GM18867 (cell line): Measurements from ENCODE around the gene PRXL2A.
A peak's percentile ranks its signal among the peaks of the same experiment; 100 is the strongest.
"Not testable (repeated sequence)": the region's sequence is repeated elsewhere in the genome, so short reads cannot be mapped to it uniquely, and the experiment has no call there.

Experiments used
- ATAC-seq: cut with Tn5 transposase; IDR thresholded peaks from one replicate; pipeline ENCODE4 v1.9.1; 2021; ENCODE audit warnings: mild to moderate bottlenecking, moderate library complexity; ENCODE audit not compliant: unreplicated experiment

Gene PRXL2A

DNA sequence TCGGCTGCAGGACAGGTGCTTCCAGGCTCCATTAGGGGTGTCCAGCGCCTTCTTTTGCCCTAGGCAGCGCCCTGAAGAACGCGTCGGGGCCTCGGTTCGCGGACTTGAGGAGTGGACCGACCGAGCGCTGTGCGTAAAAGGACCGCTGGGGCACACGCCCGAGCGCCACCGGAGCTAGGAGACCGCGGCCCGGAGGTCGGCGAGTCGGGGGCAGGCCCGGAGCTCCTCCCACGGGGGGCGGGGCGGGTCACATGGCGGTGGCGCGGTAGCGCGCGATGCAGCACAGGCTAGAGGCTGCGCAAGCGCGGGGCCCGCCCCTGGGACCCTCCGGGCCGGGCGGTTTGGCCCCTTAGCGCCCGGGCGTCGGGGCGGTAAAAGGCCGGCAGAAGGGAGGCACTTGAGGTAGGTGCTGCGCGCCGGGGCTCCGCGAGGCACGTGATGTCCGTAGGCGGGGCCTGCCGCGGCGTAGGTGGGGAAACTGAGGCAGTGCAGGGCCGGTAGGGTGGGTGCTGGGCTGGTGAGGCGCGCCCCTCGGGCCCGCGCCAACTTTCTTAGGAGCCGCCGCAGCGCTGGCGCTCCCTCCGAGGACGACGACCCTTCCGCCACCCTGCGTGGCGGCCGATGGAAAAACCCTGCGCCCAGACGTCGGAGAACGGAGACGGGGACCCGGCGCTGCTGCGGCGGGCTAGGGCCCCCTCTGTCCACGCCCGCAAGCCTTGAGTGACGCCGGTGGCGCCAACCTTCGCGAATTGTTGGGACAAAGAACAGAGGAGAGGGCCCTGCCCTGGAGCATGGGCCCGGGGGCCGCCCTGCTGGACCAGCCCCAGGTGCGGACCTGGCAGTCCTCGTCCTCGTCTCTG lies at the start of gene PRXL2A:
Gene PRXL2A (plus strand): TSS at position 310 of the 860 bp plus-strand sequence. CDS start 11,917 bp downstream, outside the sequence.
- ATAC-seq: peak; percentile 98

GRCh38 chr10:80358925-80359324 lies 49.4 kb upstream of the PRXL2A start:
- ATAC-seq: not testable (repeated sequence)

- no peak for ATAC-seq
Measured at GRCh38 chr10:80359644-80360043, 48.7 kb upstream of the PRXL2A start.

GRCh38 chr10:80365510-80365909 lies 42.8 kb upstream of the PRXL2A start:
- ATAC-seq: no peak

GRCh38 chr10:80371467-80371866 lies 36.9 kb upstream of the PRXL2A start:
- ATAC-seq: no peak

DNA sequence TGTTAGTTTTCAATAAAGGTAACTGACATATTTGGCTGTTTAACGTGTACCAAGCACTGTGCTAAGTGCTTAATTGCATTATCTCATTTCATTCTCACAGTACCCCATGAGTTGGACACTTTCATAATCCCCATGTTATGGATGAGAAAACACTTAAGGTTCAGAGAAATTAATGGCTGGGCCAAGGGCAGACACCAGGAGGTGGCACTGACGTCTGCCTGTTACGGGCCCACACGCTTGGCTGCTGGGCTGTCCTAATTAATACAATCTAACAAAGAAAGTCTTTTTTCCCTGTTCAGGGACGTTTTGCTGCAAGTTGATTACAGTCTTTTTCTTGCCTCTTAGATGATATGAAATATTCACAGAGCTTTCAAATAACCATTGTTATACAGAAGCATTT lies 35.7 kb upstream of the PRXL2A start:
- no peak for ATAC-seq

GRCh38 chr10:80373502-80373901 lies 34.8 kb upstream of the PRXL2A start:
- no peak for ATAC-seq

DNA sequence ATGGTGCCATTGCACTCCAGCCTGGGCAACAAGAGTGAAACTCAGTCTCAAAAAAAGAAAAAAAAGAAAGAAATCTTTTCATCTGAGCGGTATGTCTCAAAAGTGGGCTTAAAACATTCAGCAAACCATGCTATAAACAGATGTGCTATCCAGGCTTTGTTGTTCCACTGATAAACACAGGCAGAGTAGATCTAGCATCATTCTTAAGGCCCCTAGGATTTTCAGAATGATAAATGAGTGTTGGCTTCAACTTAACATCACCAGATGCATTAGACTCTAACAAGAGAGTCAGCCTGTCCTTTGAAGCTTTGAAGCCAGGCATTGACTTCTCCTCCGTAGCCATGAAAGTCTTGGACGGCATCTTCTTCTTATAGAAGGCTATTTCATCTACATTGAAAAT lies 28.6 kb upstream of the PRXL2A start:
- no peak for ATAC-seq

DNA sequence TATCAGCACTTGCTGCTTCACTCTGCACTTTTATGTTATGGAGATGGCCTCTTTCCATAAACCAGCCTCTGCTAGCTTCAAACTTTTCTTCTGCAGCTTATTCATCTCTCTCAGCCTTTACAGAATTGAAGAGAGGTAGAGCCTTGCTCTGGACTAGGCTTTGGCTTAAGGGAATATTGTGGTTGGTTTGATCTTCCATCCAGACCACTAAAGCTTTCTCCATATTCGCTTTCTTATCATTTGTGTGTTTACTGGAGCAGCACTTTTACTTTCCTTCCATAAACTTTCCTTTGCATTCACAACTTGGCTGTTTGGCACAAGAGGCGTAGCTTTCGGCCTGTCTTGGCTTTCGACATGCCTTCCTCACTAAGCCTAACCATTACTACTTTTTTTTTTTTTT lies 28.2 kb upstream of the PRXL2A start:
- no peak for ATAC-seq

DNA sequence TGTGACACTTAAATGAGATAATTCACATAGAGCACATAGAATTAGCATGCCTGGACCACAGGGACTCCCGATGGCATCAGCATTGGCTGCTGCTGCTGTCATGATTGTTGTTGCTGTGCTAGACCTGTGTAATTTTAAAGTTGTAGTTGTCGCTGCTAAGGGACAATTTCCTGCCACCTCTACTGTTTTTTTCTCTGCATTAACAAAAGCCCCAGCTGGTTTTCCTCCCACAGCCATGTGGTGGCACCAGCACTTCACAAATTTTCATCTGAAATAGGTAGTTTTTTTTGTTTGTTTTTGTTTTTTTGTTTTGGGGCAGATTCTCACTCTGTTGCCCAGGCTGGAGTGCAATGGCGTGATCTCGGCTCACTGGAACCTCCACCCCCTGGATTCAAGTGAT lies 25.4 kb upstream of the PRXL2A start:
- ATAC-seq: peak; percentile 76

GRCh38 chr10:80390740-80391139 lies 17.6 kb upstream of the PRXL2A start:
- ATAC-seq: no peak

- no peak for ATAC-seq
Measured at GRCh38 chr10:80392250-80392649, 16.1 kb upstream of the PRXL2A start.

- ATAC-seq: no peak
Measured at GRCh38 chr10:80394358-80394916, 13.9 kb upstream of the PRXL2A start.

DNA sequence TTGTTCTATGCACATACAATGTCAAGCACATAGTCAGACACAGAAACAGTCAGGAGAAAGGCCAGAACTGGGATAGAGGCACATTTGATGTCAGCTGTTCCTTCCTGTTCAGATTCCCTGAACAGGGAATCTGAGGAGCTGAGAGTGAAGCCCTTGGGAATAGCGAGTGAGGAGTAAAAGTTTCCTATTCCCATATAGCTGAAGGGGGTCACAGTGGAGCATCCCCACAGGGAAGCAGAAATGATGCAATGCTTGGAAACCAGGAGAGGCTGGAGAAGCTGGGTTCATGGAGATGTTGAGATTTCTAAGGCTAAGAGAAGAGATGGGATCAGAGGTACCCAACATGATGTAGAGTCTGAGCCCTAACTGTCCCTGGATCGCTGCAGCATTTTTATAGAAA lies 11.3 kb upstream of the PRXL2A start:
- no peak for ATAC-seq

DNA sequence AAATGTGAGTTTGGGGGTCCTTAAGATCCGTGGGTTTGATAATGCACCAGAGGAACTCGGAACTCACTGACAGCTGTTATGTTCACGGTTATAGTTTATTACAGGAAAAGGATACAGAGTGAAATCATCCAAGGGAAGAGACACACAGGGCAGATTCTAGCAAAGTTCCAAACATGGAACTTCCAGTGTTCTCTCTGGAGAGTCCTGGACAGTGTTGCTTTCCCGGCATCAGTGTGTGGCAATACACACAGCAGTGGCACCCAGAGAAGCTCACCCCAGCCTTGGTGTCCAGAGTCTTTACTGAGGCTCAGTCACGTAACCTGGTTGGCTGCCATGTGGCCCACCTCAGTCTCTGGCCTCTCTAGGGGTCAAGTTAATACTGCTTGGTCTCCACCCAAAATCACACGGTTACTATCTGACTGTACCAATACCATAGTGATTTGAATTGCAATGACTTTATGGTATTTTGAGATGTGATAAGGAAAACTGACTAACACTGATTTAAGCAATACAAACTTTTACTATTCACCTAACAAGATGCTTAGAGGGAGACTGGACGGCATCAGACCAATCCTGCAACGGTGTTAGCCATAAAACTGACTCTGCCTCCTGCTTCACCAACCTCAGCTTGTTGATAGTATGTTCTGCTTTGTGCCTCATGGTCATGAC lies 8.1 kb upstream of the PRXL2A start:
- no peak for ATAC-seq

GRCh38 chr10:80405035-80405434 lies 3.3 kb upstream of the PRXL2A start:
- ATAC-seq: no peak

GRCh38 chr10:80405626-80406025 lies 2.7 kb upstream of the PRXL2A start:
- no peak for ATAC-seq

DNA sequence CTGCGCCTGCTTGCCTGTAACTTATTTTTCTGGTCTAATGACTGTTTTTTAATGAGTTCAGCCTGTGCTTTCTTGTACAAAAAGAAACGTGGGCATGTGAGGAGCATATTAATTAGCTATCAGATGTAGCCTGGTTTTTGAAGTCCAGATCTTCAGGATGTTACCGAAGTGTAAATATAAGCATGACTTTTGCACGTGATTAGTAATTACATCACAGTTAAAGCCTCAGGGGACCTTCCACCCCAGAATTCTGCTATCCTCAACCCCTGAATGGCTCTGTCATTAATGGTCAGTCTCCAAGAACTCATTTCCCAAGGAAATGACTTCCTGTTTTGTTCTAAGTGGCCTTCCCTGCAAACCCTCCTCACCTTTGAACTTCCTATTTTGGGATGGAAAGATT lies 2.1 kb upstream of the PRXL2A start:
- ATAC-seq: no peak

- peak; percentile 28 for ATAC-seq
Measured at GRCh38 chr10:80407812-80408241, 524 bp upstream of the PRXL2A start.

- ATAC-seq: no peak
Measured at GRCh38 chr10:80409121-80409520, 770 bp downstream of the PRXL2A start.

DNA sequence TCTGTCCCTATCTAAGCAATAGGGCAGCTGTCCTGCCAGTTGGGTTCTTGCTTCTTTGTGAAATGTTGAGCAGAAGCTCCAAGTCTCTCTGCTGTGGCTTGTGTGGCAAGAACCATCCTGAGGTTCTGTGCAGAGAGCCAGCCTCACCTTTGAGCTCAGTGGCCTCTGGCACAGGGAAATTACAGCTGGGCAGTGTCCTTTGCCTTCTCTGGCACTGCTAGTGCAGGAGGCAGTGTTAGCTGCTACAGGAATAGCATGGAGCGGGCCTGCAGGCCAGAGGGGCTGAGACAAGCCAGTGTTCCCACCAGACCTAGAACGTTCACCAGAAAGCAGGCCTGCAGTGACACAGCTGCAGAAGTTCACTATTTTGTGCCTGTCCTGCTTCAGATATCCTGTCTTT lies 1.8 kb downstream of the PRXL2A start:
- ATAC-seq: no peak

- no peak for ATAC-seq
Measured at GRCh38 chr10:80410578-80411145, 2.3 kb downstream of the PRXL2A start.
